Central memory CD8-positive, alpha-beta T cell (primary cell): ENCODE measurements around the gene C5orf15.
"Not testable (repeated sequence)": the region's sequence is repeated elsewhere in the genome, so short reads cannot be mapped to it uniquely, and the experiment has no call there.

ENCODE experiments used
- ATAC-seq: fragments of 150-1000 bp; cut with Tn5 transposase; replicated peaks from 2 replicates; pipeline ENCODE4 v1.10.0; 2022; ENCODE audit warnings: mild to moderate bottlenecking, moderate FRiP score, moderate number of reproducible peaks; ENCODE audit not compliant: poor library complexity, severe bottlenecking; ENCODE audit errors: extremely low read depth
- DNase-seq, 2 donors: peaks; one replicate each; pipeline ENCODE4 v3.0.0; 2021; ENCODE audit warnings: low spot score in 2 of 2
- H3K27ac Mint-ChIP-seq: one replicate; pipeline ENCODE4 v1.8.0; 2022; ENCODE audit warnings: low read depth, mild to moderate bottlenecking, moderate library complexity, mixed read lengths
- H3K27me3 Mint-ChIP-seq: one replicate; pipeline ENCODE4 v1.8.0; 2022; ENCODE audit warnings: mixed read lengths
- H3K36me3 Mint-ChIP-seq: one replicate; pipeline ENCODE4 v1.8.0; 2022; ENCODE audit warnings: mild to moderate bottlenecking, moderate library complexity, mixed read lengths; ENCODE audit not compliant: insufficient read depth
- H3K4me1 Mint-ChIP-seq: one replicate; pipeline ENCODE4 v1.8.0; 2022; ENCODE audit warnings: mixed read lengths
- H3K4me3 Mint-ChIP-seq: one replicate; pipeline ENCODE4 v1.8.0; 2022; ENCODE audit warnings: mild to moderate bottlenecking, moderate library complexity, mixed read lengths
- H3K9me3 Mint-ChIP-seq: one replicate; pipeline ENCODE4 v1.8.0; 2022; ENCODE audit warnings: mixed read lengths

Gene C5orf15

GRCh38 chr5:133985540-133986180, 17.2 kb upstream of the C5orf15 start:
- Mint-ChIP-seq H3K4me3 (no peak overlapping the region), H3K4me1 (no peaks in the 10 kb centered on the region), H3K27me3 (no peaks in the 10 kb centered on the region), H3K27ac (no peak overlapping the region), H3K9me3 (no peaks in the 10 kb centered on the region), H3K36me3 (peaks cover 54% of the 10 kb centered on the region)
- ATAC-seq (no peak), DNase-seq (no peak)

DNA sequence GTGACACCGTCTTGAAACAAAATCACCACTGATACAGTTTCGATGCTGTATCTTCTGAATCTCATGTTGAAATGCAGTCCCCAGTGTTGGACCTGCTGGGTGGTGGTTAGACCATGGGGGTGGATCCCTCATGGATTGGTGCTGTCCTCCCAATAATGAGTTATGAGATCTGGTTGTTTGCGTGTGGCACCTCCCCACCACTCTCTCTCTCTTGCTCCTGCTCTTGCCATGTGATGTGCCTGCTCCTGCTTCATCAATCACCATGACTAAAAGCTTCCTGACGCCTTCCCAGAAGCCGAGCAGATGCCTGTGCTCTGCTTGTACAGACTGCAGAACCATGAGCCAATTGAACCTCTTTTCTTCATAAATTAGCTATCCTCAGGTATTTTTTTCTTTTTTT, 15.2 kb upstream of the C5orf15 start:
- Mint-ChIP-seq H3K27me3 (no peaks in the 10 kb centered on the region), H3K27ac (peak overlapping the region; percentile 33), H3K36me3 (peaks cover 46% of the 10 kb centered on the region), H3K9me3 (no peaks in the 10 kb centered on the region), H3K4me1 (no peaks in the 10 kb centered on the region), H3K4me3 (no peak overlapping the region)
- DNase-seq = no peak
- no peak for ATAC-seq

DNA sequence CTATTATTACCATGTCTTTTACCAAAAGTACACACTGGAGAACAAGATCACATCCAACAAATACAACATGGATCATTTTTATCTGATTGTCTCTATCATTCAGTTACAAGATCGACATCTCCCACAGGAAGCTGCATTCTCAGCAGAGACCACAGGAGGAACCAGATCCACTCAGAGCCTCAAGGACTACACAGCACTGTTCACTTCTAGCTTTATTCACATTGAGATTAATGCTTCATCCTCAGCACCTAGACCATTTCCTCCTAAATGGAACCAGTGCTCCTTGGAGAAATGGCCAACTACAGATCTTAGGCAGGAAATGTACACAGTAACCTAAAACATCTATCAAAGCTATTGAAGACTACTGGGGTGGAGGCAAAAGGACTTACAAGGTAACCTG, 13.3 kb upstream of the C5orf15 start:
- Mint-ChIP-seq H3K4me3 (no peak overlapping the region), H3K27ac (no peak overlapping the region), H3K27me3 (no peaks in the 10 kb centered on the region), H3K9me3 (no peaks in the 10 kb centered on the region), H3K36me3 (peaks cover 35% of the 10 kb centered on the region), H3K4me1 (no peaks in the 10 kb centered on the region)
- no peak for ATAC-seq
- no peak for DNase-seq

GRCh38 chr5:133980652-133981051, 12.2 kb upstream of the C5orf15 start:
- H3K27ac Mint-ChIP-seq = no peak overlapping the region
- peaks cover 41% of the 10 kb centered on the region for H3K36me3 Mint-ChIP-seq
- no peaks in the 10 kb centered on the region for H3K9me3 Mint-ChIP-seq
- no peaks in the 10 kb centered on the region for H3K4me1 Mint-ChIP-seq
- DNase-seq (no peak), ATAC-seq (no peak)
- H3K27me3 Mint-ChIP-seq = no peaks in the 10 kb centered on the region
- no peak overlapping the region for H3K4me3 Mint-ChIP-seq

DNA sequence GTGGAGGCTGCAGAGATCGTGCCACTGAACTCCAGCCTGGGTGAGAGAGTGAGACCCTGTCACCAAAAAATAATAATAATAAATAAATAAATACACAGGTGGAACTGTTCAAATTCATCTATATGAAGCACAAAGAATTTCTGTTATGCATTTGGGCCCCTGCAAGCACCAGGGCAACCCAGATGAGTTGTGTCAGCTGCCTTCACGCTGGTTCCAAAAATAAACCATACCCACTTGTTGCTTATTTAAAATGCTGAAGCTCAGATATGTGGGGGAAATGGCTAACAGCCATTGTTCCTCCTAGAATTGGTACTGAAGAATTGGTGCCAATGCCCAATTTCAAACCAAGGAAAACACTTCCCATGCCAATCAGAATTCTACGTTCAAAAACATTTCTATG, 10.5 kb upstream of the C5orf15 start:
- H3K4me3 Mint-ChIP-seq = no peak overlapping the region
- no peaks in the 10 kb centered on the region for H3K27me3 Mint-ChIP-seq
- DNase-seq (no peak), ATAC-seq (no peak)
- H3K36me3 Mint-ChIP-seq = peaks cover 55% of the 10 kb centered on the region
- H3K9me3 Mint-ChIP-seq = no peaks in the 10 kb centered on the region
- H3K27ac Mint-ChIP-seq = no peak overlapping the region
- H3K4me1 Mint-ChIP-seq = no peaks in the 10 kb centered on the region

DNA sequence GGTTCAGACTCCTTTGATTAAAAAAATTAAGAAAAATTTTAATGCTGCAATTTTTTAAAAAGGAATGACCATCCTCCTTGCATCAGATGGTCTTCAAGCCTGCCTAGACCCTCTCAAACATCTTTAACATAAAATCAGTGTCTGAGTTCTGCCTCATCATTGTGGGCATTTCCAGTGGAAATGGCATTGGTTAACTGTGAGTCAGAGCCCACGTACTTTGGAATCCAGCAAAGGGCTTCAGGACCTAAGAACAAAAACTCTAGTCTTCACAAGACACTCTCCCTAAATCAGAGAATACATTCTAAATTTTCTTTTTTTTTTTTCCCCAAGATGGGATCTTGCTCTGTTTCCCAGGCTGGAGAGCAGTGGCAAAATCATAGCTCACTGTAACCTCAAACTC, 9.4 kb upstream of the C5orf15 start:
- no peak for ATAC-seq
- H3K36me3 Mint-ChIP-seq = peaks cover 52% of the 10 kb centered on the region
- H3K27me3 Mint-ChIP-seq = no peaks in the 10 kb centered on the region
- DNase-seq = no peak
- H3K27ac Mint-ChIP-seq = no peak overlapping the region
- no peaks in the 10 kb centered on the region for H3K4me1 Mint-ChIP-seq
- no peak overlapping the region for H3K4me3 Mint-ChIP-seq
- no peaks in the 10 kb centered on the region for H3K9me3 Mint-ChIP-seq

GRCh38 chr5:133977161-133977787, 8.8 kb upstream of the C5orf15 start:
- no peak overlapping the region for H3K4me3 Mint-ChIP-seq
- ATAC-seq = no peak

GRCh38 chr5:133975546-133975945, 7.1 kb upstream of the C5orf15 start:
- not testable (repeated sequence) for DNase-seq, H3K4me1 Mint-ChIP-seq, ATAC-seq, H3K27me3 Mint-ChIP-seq, H3K27ac Mint-ChIP-seq, H3K4me3 Mint-ChIP-seq, H3K9me3 Mint-ChIP-seq
- peaks cover 37% of the 10 kb centered on the region for H3K36me3 Mint-ChIP-seq

More at GRCh38 chr5:133977161-133977787, 8.8 kb upstream of the C5orf15 start:
- peaks cover 49% of the 10 kb centered on the region for H3K36me3 Mint-ChIP-seq
- H3K9me3 Mint-ChIP-seq = no peaks in the 10 kb centered on the region
- H3K27ac Mint-ChIP-seq = no peak overlapping the region
- no peaks in the 10 kb centered on the region for H3K4me1 Mint-ChIP-seq
- DNase-seq = no peak
- H3K27me3 Mint-ChIP-seq = no peaks in the 10 kb centered on the region

DNA sequence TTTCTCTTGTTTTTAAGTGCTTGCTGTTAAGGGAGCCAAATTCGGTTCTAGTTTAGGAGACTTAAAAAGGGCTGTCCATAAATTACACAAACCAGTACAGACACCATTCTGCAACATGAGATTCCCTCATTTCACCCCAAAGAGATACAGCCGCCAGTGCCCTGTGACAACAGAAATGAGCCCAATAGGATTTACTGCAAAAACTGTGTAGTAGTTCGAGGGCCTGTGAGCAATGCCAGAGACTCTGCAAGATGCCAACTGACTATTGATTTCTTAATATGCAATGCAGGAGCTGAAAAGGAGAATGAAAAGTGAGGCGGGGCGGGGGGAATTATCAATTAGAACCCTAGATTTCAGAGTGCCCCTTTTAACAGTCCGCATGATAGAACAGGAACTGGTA, 5.7 kb upstream of the C5orf15 start:
- peaks cover 33% of the 10 kb centered on the region for H3K36me3 Mint-ChIP-seq
- no peak for ATAC-seq

GRCh38 chr5:133970325-133970909, 2.0 kb upstream of the C5orf15 start:
- Mint-ChIP-seq H3K36me3 (peaks cover 31% of the 10 kb centered on the region), H3K9me3 (no peaks in the 10 kb centered on the region), H3K27ac (peak overlapping the region; percentile 98), H3K27me3 (no peaks in the 10 kb centered on the region), H3K4me1 (peaks cover 27% of the 10 kb centered on the region), H3K4me3 (peak overlapping the region; percentile 99)
- ATAC-seq (no peak), DNase-seq (no peak)

More for the DNA sequence above, 5.7 kb upstream of the C5orf15 start:
- Mint-ChIP-seq H3K4me3 (no peak overlapping the region), H3K27me3 (no peaks in the 10 kb centered on the region), H3K4me1 (peaks cover 8% of the 10 kb centered on the region), H3K9me3 (no peaks in the 10 kb centered on the region), H3K27ac (no peak overlapping the region)
- no peak for DNase-seq

GRCh38 chr5:133969654-133970324, 1.4 kb upstream of the C5orf15 start:
- DNase-seq (no peak), ATAC-seq (no peak)
- Mint-ChIP-seq H3K27me3 (no peaks in the 10 kb centered on the region), H3K9me3 (no peaks in the 10 kb centered on the region), H3K36me3 (peaks cover 26% of the 10 kb centered on the region), H3K4me1 (peaks cover 32% of the 10 kb centered on the region), H3K4me3 (peak overlapping the region; percentile 99), H3K27ac (peak overlapping the region; percentile 98)

DNA sequence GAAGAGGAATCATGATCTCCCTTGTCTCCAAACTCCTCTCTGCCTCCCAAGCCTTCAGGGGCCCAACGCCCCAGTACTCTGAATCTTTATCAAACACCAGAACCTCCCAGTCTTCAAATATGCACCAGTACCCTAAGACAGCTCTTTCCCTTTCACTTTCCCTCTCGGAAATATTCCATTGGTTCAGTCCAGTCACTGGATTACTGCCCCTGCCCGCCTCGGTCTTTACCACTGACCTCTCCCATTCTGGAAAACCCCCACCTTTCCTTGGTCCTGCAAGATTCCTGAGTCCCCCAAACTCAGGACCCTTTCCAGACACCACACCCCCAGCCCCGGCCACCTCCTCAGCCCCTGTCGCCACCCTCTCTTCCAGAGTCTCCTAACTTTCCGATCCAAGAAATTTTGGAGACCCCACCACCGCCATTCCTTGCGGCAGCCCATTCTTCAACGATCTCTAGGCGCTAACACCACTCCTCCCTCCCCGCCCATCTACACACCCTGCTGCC, 674 bp downstream of the C5orf15 start:
- ATAC-seq = peak; percentile 33
- H3K27ac Mint-ChIP-seq = peak overlapping the region; percentile 98
- H3K4me3 Mint-ChIP-seq = peak overlapping the region; percentile 99
- DNase-seq = no peak
- H3K4me1 Mint-ChIP-seq = peaks cover 46% of the 10 kb centered on the region
- H3K36me3 Mint-ChIP-seq = peaks cover 15% of the 10 kb centered on the region
- H3K9me3 Mint-ChIP-seq = no peaks in the 10 kb centered on the region
- H3K27me3 Mint-ChIP-seq = no peaks in the 10 kb centered on the region
